ENCODE results near the gene HJV.
"Not testable (repeated sequence)": the region's sequence is repeated elsewhere in the genome, so short reads cannot be mapped to it uniquely, and the experiment has no call there.

Gene HJV

DNA sequence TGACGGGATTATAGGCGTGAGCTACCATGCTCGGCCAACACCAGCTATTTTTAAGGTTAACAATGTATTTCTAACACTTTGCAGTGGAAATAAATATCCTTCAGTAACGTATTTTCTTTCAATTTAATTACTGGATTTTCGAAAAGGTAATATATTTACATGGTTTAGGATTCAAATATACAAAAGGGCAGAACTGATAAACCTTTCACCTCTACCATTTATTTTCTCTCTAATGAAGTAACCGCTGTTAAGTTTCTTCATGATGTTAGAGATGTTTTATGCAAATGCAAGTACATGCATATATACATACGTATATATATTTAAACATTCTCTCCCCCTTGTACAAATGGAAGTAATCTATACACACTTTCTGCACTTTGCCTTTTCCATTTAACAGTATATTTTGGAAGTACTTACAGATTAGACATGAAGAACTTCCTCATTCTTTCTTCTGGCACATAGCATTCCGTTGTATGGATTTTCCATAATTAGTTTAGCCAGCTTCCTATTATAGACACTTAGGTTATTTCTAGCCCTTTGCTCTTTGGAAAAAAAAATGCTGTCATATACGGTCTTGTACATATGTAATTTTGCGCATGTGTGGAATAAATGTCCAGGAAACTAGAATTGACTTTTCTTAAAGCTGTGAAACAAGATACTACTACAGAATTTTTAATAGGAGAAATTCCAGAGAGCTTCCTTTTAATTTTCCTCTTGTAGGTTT is 14.9 kb upstream of the HJV start:
- H3K4me3 ChIP-seq (ENCODE audit: low read length) = peak overlapping the region; percentile 94
- no peak overlapping the region for H3K27ac ChIP-seq (ENCODE audit: low read depth, low read length)
- no peak overlapping the region for H3K9ac ChIP-seq (ENCODE audit: low read length)

DNA sequence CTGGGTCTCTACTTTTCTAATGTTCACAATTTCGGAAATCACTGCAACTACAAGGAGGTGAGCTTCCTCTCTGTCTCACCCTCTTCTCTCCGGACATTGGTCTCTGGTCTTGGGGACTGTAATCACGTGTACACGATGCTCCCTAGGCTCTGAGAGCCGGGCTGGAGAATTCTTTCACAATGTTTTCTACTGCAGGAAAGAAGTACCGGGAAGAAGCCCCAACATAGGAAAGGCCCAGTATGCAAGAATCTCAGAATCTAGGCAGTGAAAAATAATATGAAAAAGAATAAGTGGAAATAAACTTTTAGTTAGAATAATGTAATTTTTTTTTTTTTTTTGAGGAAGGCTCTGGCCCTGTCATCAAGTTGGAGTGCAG is 13.5 kb upstream of the HJV start:
- no peaks in the 10 kb centered on the region for H3K27me3 ChIP-seq (ENCODE audit: control insufficient read depth, insufficient read depth, low read length)
- H3K4me3 ChIP-seq (ENCODE audit: low read length) = no peak overlapping the region
- H3K36me3 ChIP-seq (ENCODE audit: control insufficient read depth, insufficient read depth, low read length) = no peaks in the 10 kb centered on the region
- H3K27ac ChIP-seq (ENCODE audit: low read depth, low read length) = no peak overlapping the region
- H3K4me1 ChIP-seq (ENCODE audit: control insufficient read depth, insufficient read depth, low read length) = peaks cover 2% of the 10 kb centered on the region
- H3K9ac ChIP-seq (ENCODE audit: low read length) = no peak overlapping the region

More for the DNA sequence above, 14.9 kb upstream of the HJV start:
- no peaks in the 10 kb centered on the region for H3K36me3 ChIP-seq (ENCODE audit: control insufficient read depth, insufficient read depth, low read length)
- peaks cover 2% of the 10 kb centered on the region for H3K4me1 ChIP-seq (ENCODE audit: control insufficient read depth, insufficient read depth, low read length)
- no peaks in the 10 kb centered on the region for H3K27me3 ChIP-seq (ENCODE audit: control insufficient read depth, insufficient read depth, low read length)

DNA sequence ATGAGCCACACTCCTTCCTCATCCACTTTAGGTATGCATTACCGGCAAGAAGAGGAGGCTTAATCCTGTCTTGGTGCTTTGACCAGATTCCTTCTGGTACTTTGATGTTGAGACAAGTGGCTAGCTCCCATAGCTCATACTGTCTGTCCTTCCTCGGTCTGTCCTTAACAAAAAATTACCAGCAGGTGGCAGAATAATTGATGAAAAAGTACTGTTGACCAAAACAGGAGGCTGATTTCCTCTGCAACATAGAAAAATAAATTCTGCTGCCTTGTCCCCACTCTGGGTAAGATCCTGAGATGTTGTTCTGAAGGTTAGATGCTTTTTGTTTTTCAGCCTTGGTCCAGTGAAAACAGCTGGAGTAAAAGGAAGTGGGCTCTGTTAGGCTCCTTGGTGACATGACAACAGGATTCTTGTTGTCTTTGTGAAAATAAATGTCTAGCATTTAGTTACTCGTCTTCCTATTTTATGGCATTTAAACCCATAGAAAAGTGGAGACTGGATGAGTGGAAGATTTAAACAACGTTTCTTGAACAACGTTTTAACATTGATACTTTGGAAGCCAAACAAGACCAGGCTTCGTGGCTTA is 11.2 kb upstream of the HJV start:
- H3K4me3 ChIP-seq (ENCODE audit: low read length) = no peak overlapping the region
- peaks cover 2% of the 10 kb centered on the region for H3K4me1 ChIP-seq (ENCODE audit: control insufficient read depth, insufficient read depth, low read length)
- H3K36me3 ChIP-seq (ENCODE audit: control insufficient read depth, insufficient read depth, low read length) = no peaks in the 10 kb centered on the region
- no peak overlapping the region for H3K27ac ChIP-seq (ENCODE audit: low read depth, low read length)
- H3K27me3 ChIP-seq (ENCODE audit: control insufficient read depth, insufficient read depth, low read length) = no peaks in the 10 kb centered on the region
- H3K9ac ChIP-seq (ENCODE audit: low read length) = no peak overlapping the region

DNA sequence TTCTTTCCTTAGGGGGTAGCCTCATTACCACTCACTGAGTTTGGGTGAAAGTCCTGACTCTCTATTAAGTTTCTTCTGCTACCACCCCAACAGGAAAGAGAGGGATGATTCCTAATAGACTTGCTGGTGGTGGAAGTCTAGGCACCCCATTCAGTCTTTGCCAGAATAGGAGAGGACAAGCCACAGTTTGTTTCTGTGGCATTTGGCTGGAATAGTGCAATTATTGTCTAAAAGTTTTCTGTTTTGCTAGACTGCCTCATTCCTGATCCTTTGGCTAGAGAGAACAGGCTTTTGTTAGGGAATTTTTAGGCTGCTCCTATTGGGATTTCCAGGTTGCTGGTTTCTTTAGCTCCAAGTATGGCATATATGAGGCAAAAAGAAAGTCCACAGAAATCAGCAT is 9.9 kb upstream of the HJV start:
- no peak overlapping the region for H3K27ac ChIP-seq (ENCODE audit: low read depth, low read length)

DNA sequence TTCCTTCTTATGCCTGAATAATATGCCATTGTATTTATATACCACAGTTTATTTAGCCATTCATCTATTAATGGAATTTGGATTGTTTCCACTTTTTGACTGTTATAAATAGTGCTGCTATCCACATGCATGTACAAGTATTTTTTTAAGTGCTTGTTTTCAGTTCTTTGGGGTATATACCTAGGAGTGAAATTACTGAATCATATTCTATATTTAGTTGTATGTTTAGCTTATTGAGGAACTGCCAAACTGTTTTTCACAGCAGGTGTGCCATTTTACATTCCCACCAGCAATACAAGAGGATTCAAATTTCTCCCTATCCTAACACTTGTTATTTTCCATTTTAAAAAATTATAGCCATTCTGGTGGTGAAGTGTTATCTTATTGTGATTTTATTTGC is 7.6 kb upstream of the HJV start:
- Histone ChIP-seq H3K4me1 (ENCODE audit: control insufficient read depth, insufficient read depth, low read length) (no peaks in the 10 kb centered on the region), H3K4me3 (ENCODE audit: low read length) (no peak overlapping the region), H3K27ac (ENCODE audit: low read depth, low read length) (no peak overlapping the region), H3K9ac (ENCODE audit: low read length) (no peak overlapping the region), H3K27me3 (ENCODE audit: control insufficient read depth, insufficient read depth, low read length) (no peaks in the 10 kb centered on the region), H3K36me3 (ENCODE audit: control insufficient read depth, insufficient read depth, low read length) (no peaks in the 10 kb centered on the region)

More for the DNA sequence above, 9.9 kb upstream of the HJV start:
- peaks cover 2% of the 10 kb centered on the region for H3K4me1 ChIP-seq (ENCODE audit: control insufficient read depth, insufficient read depth, low read length)
- no peaks in the 10 kb centered on the region for H3K27me3 ChIP-seq (ENCODE audit: control insufficient read depth, insufficient read depth, low read length)
- H3K9ac ChIP-seq (ENCODE audit: low read length) = no peak overlapping the region
- H3K4me3 ChIP-seq (ENCODE audit: low read length) = no peak overlapping the region
- H3K36me3 ChIP-seq (ENCODE audit: control insufficient read depth, insufficient read depth, low read length) = no peaks in the 10 kb centered on the region

DNA sequence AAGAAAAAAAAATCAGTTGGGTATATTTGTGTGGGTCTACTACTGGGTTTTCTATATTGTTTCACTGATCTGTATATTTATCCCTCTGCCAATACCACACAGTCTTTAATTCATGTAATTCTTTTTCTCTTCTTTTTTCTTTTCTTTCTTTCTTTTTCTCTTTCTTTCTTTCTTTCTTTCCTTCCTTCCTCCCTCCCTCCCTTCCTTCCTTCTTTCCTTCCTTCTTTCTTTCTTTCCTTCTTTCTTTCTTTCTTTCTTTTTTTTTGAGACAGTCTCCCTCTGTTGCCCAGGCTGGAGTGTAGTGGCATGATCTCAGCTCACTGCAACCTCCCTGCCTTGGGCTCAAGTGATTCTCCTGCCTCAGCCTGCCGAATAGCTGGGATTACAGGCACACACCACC is 5.1 kb upstream of the HJV start:
- H3K27ac ChIP-seq (ENCODE audit: low read depth, low read length); H3K36me3 ChIP-seq (ENCODE audit: control insufficient read depth, insufficient read depth, low read length); H3K27me3 ChIP-seq (ENCODE audit: control insufficient read depth, insufficient read depth, low read length); H3K4me1 ChIP-seq (ENCODE audit: control insufficient read depth, insufficient read depth, low read length); H3K9ac ChIP-seq (ENCODE audit: low read length); H3K4me3 ChIP-seq (ENCODE audit: low read length): not testable (repeated sequence)

DNA sequence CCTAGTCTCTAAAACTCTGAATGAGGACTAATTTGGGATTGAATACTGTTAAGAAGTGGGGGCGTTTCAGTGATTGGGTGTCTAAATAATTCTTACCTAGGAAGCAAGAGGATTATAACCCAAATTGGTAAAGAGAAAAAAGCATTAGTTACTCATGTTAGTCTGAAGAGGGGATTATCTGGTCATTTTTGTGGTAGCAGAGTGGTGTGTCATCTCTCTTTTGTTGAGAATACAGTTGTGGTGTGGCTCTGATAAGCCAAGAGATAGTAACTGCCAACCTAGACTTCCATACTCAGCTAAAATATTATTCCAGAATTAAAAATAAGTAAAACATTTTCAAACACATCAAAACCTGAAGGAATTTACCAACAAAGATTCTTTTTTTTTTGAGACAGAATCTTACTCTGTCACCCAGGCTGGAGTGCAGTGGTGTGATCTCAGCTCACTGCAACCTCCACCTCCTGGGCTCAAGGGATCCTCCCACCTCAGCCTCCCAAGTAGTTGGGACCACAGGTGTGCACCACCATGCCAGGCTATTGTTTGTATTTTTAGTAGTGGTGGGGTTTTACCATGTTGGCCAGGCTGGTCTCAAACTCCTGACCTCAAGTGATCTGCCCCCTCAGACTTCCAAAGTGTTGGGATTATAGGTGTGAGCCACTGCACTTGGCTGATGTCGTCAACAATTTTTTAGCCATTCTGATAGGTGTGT is 4.4 kb upstream of the HJV start:
- not testable (repeated sequence) for H3K27me3 ChIP-seq (ENCODE audit: control insufficient read depth, insufficient read depth, low read length); H3K4me3 ChIP-seq (ENCODE audit: low read length); H3K36me3 ChIP-seq (ENCODE audit: control insufficient read depth, insufficient read depth, low read length); H3K9ac ChIP-seq (ENCODE audit: low read length); H3K4me1 ChIP-seq (ENCODE audit: control insufficient read depth, insufficient read depth, low read length); H3K27ac ChIP-seq (ENCODE audit: low read depth, low read length)

DNA sequence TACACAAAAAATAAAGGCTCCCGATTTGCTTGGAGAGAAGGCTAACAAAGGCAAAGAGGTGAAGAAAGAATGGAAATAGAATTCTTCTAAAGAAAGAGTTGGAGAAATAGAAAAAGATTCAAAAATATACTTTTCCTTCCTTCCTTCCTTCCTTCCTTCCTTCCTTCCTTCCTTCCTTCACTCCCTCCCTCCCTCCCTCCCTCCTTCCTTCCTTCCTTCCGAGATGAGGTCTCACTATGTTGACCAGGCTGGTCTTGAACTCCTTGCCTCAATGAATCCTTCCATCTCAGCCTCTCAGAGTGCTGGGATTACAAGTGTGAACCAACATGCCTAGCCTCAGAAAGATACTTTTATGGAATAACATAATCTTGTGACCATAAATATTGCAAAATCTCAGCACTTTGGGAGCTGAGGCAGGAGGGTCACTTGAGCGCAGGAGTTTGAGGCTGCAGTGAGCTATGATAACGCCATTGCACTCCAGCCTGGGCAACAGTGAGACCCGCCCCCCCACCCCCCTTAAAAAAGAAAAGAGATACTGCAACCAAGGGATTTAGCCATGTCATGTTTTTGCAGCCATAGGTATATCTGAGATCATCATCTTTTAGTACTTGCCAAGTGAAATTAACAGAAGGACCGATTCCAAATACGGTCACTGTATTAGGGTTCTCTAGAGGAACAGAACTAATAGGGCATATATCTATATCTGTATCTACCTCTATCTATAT is 1.0 kb upstream of the HJV start:
- peaks cover 4% of the 10 kb centered on the region for H3K27me3 ChIP-seq (ENCODE audit: control insufficient read depth, insufficient read depth, low read length)
- H3K4me1 ChIP-seq (ENCODE audit: control insufficient read depth, insufficient read depth, low read length) = no peaks in the 10 kb centered on the region
- no peak overlapping the region for H3K4me3 ChIP-seq (ENCODE audit: low read length)
- H3K36me3 ChIP-seq (ENCODE audit: control insufficient read depth, insufficient read depth, low read length) = no peaks in the 10 kb centered on the region
- no peak overlapping the region for H3K27ac ChIP-seq (ENCODE audit: low read depth, low read length)
- no peak overlapping the region for H3K9ac ChIP-seq (ENCODE audit: low read length)

DNA sequence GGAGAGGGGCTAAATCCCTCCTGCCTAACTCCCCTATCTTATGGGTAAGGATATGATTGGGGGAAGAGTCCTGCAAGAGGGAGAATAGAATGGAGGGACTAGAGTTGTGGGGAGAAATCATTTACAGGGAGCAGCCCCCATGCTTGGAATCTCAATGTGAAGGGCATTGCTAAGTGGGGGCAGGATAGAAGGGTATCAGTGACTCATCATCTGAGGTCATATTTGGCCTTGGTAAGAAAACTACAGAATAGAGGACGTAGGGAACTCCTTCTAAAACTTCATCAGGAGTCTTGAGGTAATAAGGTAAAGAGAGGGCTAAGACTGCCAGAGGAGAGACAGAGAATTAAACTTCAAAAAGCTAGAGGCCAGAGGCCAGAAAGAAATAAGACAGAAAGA is 487 bp downstream of the HJV start:
- Histone ChIP-seq H3K27ac (ENCODE audit: low read depth, low read length) (no peak overlapping the region), H3K27me3 (ENCODE audit: control insufficient read depth, insufficient read depth, low read length) (peaks cover 4% of the 10 kb centered on the region), H3K4me1 (ENCODE audit: control insufficient read depth, insufficient read depth, low read length) (no peaks in the 10 kb centered on the region), H3K36me3 (ENCODE audit: control insufficient read depth, insufficient read depth, low read length) (no peaks in the 10 kb centered on the region), H3K9ac (ENCODE audit: low read length) (no peak overlapping the region), H3K4me3 (ENCODE audit: low read length) (no peak overlapping the region)

DNA sequence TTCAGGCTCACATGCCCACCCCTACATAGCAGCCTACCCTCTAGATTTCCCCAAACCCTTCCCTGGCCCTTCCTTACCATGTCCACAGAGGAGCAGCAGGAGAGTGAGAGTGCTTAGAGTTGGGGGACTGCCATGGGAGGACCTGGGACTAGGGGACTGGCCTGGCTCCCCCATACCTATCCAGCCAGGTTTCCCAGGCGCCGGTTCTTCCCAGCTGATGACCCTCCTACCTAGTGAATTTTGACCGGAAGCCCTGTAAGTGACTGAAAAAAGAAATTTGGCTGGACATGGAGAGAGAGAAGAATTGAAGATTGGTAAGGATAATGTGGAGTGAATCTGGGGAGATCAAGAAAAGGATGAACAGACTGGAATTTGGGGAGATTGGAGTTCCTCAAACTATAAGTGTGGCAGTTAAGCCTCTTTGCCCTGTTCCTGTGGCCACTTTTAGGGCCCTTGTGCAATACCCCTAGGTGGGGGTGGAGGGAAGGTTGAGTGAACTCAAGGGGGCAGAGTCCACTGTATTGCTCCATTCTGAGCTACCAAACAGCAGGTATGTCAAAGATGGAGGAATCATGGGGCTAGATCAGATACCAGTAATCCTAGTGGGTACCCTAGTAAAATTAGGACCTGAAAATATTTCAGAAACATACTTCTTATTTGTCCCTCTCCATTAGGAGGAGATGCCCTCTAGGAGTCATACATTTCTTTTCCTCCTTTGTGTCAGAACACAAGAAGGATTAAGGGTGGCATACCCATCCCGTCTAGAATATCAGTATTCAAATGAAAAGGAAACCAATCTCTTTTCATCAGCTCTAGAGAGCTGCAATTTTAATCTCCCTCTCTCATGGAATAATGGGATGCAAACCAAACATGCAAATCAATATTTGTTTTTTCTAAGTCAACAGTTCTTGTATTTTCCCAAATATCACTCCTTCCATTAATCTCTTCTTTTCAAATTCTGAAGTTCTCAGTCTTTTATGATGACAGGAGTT is 1.2 kb downstream of the HJV start:
- no peak overlapping the region for H3K27ac ChIP-seq (ENCODE audit: low read depth, low read length)
- H3K27me3 ChIP-seq (ENCODE audit: control insufficient read depth, insufficient read depth, low read length) = peaks cover 4% of the 10 kb centered on the region
- no peaks in the 10 kb centered on the region for H3K36me3 ChIP-seq (ENCODE audit: control insufficient read depth, insufficient read depth, low read length)
- no peaks in the 10 kb centered on the region for H3K4me1 ChIP-seq (ENCODE audit: control insufficient read depth, insufficient read depth, low read length)
- no peak overlapping the region for H3K9ac ChIP-seq (ENCODE audit: low read length)
- no peak overlapping the region for H3K4me3 ChIP-seq (ENCODE audit: low read length)

DNA sequence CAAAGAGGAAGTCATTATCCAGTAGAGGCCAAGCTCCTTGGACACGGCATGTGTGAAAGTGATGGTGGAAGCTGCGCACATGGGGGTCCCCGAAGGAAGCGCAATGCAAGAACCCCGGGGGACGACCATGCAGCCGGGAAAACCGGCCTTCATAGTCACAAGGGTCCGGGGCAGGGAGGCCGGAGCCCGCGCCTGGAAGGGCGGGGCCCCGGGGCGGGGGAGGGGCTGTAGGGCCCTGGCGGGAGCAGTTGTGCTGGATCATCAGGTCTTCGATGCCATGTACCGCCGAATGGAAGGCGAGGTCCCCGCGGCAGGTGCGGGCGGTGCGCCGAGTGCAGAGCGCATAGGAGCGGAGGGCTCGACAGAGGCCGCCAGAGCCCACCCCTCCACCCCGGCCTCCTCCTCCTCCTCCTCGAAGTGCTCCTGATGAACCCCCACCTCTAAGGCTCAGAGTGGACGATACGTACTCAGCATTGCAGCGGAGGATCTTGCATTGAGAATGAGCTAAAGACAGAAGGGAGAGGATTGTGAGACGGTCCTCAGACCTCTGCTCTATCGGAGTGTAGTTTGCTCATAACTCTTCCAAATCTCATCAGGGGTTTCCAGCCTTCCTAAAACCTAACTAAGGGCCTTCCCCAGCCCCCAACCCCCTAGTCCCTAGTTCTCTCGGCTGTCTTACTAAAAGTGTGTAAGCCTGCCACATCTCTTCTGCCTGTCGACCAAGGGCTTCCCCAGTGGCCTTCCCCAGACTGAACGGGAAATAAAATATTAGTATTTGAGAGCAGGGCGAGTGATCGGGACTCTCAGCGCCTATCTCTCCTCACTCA is 2.1 kb downstream of the HJV start:
- H3K27me3 ChIP-seq (ENCODE audit: control insufficient read depth, insufficient read depth, low read length) = peaks cover 4% of the 10 kb centered on the region
- H3K4me1 ChIP-seq (ENCODE audit: control insufficient read depth, insufficient read depth, low read length) = no peaks in the 10 kb centered on the region
- no peaks in the 10 kb centered on the region for H3K36me3 ChIP-seq (ENCODE audit: control insufficient read depth, insufficient read depth, low read length)
- H3K4me3 ChIP-seq (ENCODE audit: low read length) = peak overlapping the region; percentile 22
- no peak overlapping the region for H3K9ac ChIP-seq (ENCODE audit: low read length)
- no peak overlapping the region for H3K27ac ChIP-seq (ENCODE audit: low read depth, low read length)
